ENCODE measurements around the gene ZHX3.

Gene ZHX3

GRCh38 chr20:41308290-41308711 is 9.2 kb downstream of the ZHX3 start:
- in situ Hi-C loops (cut with MboI; ENCODE audit: low pct_unique_long_range_greater_than_20kb, low sequenced_read_pairs): no loop called here
- no peak for DNase-seq

- in situ Hi-C loops (cut with MboI; ENCODE audit: low pct_unique_long_range_greater_than_20kb, low sequenced_read_pairs): no loop called here
- DNase-seq: no peak
Measured at GRCh38 chr20:41307021-41307420, 10.5 kb downstream of the ZHX3 start.

GRCh38 chr20:41306061-41306727 is 11.3 kb downstream of the ZHX3 start:
- in situ Hi-C loops (cut with MboI; ENCODE audit: low pct_unique_long_range_greater_than_20kb, low sequenced_read_pairs): no loop called here
- DNase-seq: no peak

GRCh38 chr20:41304424-41305079 is 13.0 kb downstream of the ZHX3 start:
- in situ Hi-C loops (cut with MboI; ENCODE audit: low pct_unique_long_range_greater_than_20kb, low sequenced_read_pairs): no loop called here

GRCh38 chr20:41304002-41304401 is 13.5 kb downstream of the ZHX3 start:
- peak; percentile 50 for DNase-seq
- in situ Hi-C loops (cut with MboI; ENCODE audit: low pct_unique_long_range_greater_than_20kb, low sequenced_read_pairs): no loop called here

More at GRCh38 chr20:41304424-41305079, 13.0 kb downstream of the ZHX3 start:
- no peak for DNase-seq

GRCh38 chr20:41300886-41301285 is 16.6 kb downstream of the ZHX3 start:
- in situ Hi-C loops (cut with MboI; ENCODE audit: low pct_unique_long_range_greater_than_20kb, low sequenced_read_pairs): no loop called here
- DNase-seq: no peak

- in situ Hi-C loops (cut with MboI; ENCODE audit: low pct_unique_long_range_greater_than_20kb, low sequenced_read_pairs): no loop called here
- DNase-seq: no peak
Measured at GRCh38 chr20:41300383-41300782, 17.1 kb downstream of the ZHX3 start.

GRCh38 chr20:41299899-41300298 is 17.6 kb downstream of the ZHX3 start:
- no peak for DNase-seq
- in situ Hi-C loops (cut with MboI; ENCODE audit: low pct_unique_long_range_greater_than_20kb, low sequenced_read_pairs): no loop called here

GRCh38 chr20:41293269-41294037 is 24.1 kb downstream of the ZHX3 start:
- in situ Hi-C loops (cut with MboI; ENCODE audit: low pct_unique_long_range_greater_than_20kb, low sequenced_read_pairs): no loop called here
- no peak for DNase-seq

GRCh38 chr20:41290804-41291389 is 26.6 kb downstream of the ZHX3 start:
- in situ Hi-C loops (cut with MboI; ENCODE audit: low pct_unique_long_range_greater_than_20kb, low sequenced_read_pairs): no loop called here
- DNase-seq: no peak

GRCh38 chr20:41287327-41287726 is 30.2 kb downstream of the ZHX3 start:
- DNase-seq: no peak

GRCh38 chr20:41286240-41286851 is 31.2 kb downstream of the ZHX3 start:
- DNase-seq: no peak
- in situ Hi-C loops (cut with MboI; ENCODE audit: low pct_unique_long_range_greater_than_20kb, low sequenced_read_pairs): no loop called here

More at GRCh38 chr20:41287327-41287726, 30.2 kb downstream of the ZHX3 start:
- in situ Hi-C loops (cut with MboI; ENCODE audit: low pct_unique_long_range_greater_than_20kb, low sequenced_read_pairs): no loop called here

GRCh38 chr20:41279546-41280225 is 37.8 kb downstream of the ZHX3 start:
- in situ Hi-C loops (cut with MboI; ENCODE audit: low pct_unique_long_range_greater_than_20kb, low sequenced_read_pairs): no loop called here
- DNase-seq: peak; percentile 68

- in situ Hi-C loops (cut with MboI; ENCODE audit: low pct_unique_long_range_greater_than_20kb, low sequenced_read_pairs): no loop called here
- DNase-seq: no peak
Measured at GRCh38 chr20:41278936-41279335, 38.6 kb downstream of the ZHX3 start.

GRCh38 chr20:41277049-41277448 is 40.5 kb downstream of the ZHX3 start:
- in situ Hi-C loops (cut with MboI; ENCODE audit: low pct_unique_long_range_greater_than_20kb, low sequenced_read_pairs): no loop called here
- DNase-seq: no peak

GRCh38 chr20:41276317-41276751 is 41.2 kb downstream of the ZHX3 start:
- DNase-seq: peak; percentile 15
- in situ Hi-C loops (cut with MboI; ENCODE audit: low pct_unique_long_range_greater_than_20kb, low sequenced_read_pairs): no loop called here

- DNase-seq: no peak
- in situ Hi-C loops (cut with MboI; ENCODE audit: low pct_unique_long_range_greater_than_20kb, low sequenced_read_pairs): no loop called here
Measured at GRCh38 chr20:41275301-41275731, 42.2 kb downstream of the ZHX3 start.

- in situ Hi-C loops (cut with MboI; ENCODE audit: low pct_unique_long_range_greater_than_20kb, low sequenced_read_pairs): no loop called here
- no peak for DNase-seq
Measured at GRCh38 chr20:41274152-41274551, 43.4 kb downstream of the ZHX3 start.

- DNase-seq: no peak
- in situ Hi-C loops (cut with MboI; ENCODE audit: low pct_unique_long_range_greater_than_20kb, low sequenced_read_pairs): no loop called here
Measured at GRCh38 chr20:41273445-41273844, 44.1 kb downstream of the ZHX3 start.

Data from KBM-7 (cell line).